Stimulated activated CD4-positive, alpha-beta T cell treated with anti-CD3 and anti-CD28 coated beads, Interleukin-4, amount 100 ng/mL, for 4 hours (primary cell): ENCODE data around the gene LCN2.
"Not testable (repeated sequence)": the region's sequence is repeated elsewhere in the genome, so short reads cannot be mapped to it uniquely, and the experiment has no call there.

Source experiments
- DNase-seq, 2 experiments: peaks; one replicate each; pipeline ENCODE4 v3.0.0-alpha.2; 2020

The LCN2 gene

DNA sequence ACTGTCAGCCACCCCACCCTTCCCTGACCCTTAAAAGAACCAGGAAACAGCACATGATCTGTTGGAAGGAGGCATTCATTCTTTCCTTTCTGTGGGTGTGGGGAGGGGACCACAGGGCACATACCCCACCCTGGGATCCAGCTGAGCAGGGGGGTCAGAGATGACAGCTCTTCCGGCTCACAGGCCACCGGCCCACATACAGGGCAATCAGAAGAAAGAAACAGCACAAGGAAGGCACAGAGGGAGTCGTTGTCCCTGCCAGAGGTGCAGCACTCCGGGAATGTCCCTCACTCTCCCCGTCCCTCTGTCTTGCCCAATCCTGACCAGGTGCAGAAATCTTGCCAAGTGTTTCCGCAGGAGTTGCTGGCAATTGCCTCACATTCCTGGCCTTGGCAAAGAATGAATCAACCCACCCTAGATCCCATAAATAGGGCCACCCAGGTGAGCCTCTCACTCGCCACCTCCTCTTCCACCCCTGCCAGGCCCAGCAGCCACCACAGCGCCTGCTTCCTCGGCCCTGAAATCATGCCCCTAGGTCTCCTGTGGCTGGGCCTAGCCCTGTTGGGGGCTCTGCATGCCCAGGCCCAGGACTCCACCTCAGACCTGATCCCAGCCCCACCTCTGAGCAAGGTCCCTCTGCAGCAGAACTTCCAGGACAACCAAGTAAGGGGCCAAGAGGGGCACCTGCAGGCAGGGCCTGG lies at the start of gene LCN2:
Gene LCN2 (plus strand): TSS at position 453 of the 701 bp plus-strand sequence. CDS start 73 bp downstream, at position 526.
- DNase-seq, result no peak

DNA sequence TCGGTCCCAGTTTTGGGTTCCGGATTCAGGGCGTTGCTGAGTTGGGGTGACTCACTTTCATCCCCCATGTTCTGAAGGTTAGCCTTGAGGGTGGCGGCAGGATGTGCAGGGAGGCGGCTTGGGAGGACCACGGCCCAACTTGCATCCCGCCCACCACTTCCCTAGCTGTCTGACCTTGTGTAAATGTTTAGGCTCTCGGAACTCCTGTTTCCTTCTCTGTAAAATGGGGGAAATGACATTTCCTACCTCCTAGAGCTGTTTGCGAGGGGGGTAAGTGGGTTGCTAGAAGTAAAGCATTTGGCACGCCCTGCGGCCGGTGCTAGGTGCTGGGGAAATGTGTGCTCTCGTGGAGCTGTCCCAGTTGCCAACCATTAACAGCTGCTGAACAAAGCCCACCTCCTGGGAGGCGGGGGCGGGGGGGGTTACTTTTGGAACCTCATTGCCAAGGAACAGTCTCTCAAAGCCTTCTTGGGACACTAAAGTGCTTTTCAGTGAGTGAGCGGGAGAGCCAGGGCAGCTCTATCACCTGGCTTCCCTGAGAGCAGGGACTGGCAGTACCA lies 49.2 kb upstream of the LCN2 start:
- no peak for DNase-seq

DNA sequence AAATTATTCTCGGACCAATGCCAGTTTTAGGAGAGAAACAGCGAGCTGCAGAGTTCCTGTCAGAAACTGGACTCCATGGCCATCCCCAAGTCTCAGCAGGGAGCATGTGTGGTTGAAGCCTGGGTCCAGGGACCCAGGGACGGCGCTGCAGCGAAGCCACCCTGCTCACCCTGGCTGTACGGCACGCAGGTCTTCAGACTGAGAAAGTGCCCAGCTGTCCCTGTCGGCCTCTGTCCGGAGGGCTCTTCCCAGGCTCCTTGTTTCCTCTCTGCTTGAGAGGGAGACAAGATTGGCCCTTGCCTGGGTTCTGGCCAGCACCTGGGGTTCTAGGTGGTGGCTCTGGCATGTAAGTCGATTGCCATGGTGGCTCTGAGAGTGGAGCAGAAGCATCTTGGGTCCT lies 48.7 kb upstream of the LCN2 start:
- DNase-seq, result no peak

GRCh38 chr9:128101231-128101661 lies 48.0 kb upstream of the LCN2 start:
- no peak for DNase-seq

- no peak for DNase-seq
These were observed 47.6 kb upstream of the LCN2 start for GRCh38 chr9:128101690-128102089.

DNA sequence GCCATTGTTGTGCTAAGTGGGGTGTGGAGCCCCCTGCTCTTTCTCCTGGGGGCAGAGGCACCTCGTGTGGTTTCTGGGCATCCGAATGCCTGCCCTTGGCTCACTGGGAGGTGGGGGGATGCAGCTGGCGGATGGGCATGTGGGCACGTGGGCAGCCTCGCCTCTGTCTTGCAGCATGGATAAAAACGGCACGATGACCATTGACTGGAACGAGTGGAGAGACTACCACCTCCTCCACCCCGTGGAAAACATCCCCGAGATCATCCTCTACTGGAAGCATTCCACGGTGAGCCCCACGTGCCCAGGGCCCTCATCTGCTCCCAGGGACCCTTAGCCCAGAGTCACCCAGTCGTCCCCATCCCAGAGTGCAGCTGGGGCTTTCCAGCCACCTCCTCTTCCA lies 47.1 kb upstream of the LCN2 start:
- no peak for DNase-seq

DNA sequence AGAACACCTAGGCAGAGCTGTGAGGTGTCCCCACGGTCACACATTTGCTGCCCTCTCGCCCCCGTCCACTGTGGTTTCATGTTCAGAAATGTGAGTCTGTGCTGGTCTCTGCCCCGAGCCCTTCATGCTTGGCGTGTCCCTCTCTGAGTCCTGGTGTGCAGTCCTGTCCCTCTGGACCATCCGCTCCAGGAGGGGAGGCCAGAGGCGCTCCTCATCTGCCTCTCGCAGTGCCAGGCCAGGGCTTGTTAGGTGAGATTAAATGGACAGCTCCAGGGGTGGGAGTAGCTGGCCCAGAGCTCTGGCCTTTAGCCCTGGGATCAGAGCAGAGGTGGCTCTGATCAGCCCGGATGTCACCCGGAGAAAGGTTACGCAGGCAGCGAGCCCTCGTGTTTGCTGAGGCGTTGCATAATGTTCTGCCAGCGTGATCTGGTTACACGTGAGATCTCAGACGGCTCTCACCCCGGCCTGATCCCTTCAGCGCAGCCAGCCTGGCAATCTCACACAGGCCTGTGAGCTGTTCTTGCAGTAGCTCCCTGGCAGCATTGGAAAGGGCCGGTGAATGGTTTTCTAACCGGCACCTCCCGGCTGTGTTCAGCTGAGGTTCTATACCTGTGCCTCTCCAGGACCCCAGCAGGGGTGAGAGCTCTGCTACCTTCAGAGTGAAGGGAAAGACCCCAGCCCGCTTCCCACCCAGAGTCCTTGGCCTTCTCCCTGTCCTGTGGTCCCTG lies 46.2 kb upstream of the LCN2 start:
- no peak for DNase-seq

DNA sequence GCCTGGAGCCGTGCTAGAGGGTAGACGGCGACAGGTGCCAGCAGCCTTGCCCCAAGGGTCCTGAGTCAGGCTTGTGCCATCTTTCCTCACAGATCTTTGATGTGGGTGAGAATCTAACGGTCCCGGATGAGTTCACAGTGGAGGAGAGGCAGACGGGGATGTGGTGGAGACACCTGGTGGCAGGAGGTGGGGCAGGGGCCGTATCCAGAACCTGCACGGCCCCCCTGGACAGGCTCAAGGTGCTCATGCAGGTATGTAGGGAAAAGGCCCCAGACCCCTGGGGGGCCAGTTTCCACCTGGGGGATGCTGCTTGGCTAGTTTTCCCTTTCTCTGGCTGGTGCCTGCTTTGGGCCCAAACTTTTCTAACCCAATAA lies 45.7 kb upstream of the LCN2 start:
- peak; percentile 32 to 34 for DNase-seq

DNA sequence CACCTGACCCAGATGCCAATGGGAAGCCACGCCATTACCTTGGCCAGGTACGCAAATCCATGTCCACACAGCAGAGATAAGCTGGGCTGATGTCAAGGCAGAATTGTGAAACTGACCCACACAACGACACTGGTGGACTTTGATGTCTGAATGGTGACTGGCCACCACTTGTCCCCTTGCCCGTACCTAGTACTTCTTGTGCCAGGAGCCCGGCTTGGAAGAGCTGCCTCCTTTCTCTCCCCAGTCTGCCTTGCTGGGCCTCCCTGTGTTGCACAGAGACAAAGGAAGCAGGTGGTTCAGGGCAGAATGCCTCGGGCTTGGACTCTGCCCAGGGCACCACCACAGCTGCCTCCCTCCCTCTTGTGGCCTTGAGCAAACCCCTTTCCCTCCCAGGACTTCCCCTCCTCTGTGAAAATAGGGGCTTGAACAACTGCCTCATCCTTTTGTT lies 45.1 kb upstream of the LCN2 start:
- DNase-seq, result no peak

DNA sequence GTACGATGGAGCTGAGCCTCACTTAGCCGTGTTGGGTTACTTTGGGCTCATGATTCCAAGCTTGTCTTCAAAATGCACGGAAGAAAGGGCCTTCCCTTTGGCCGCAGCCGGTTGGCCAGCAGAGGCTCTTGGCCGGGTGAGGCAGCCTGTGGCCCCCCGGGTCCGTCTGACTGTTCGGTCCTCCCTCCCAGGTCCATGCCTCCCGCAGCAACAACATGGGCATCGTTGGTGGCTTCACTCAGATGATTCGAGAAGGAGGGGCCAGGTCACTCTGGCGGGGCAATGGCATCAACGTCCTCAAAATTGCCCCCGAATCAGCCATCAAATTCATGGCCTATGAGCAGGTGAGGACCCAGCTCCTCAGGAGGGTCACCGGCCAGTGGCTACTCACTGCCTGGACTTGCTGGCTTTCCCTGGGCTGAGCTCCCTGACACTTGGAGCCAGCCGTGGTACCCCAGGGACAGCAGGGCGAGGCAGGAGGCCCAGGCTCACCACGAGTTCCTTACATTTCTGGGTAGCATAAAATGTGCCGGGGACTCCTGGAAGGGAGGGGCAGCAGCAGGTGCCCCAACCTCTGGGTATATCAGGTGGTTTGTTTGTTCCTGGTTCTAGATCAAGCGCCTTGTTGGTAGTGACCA lies 43.6 kb upstream of the LCN2 start:
- no peak for DNase-seq

GRCh38 chr9:128106181-128106939 lies 42.9 kb upstream of the LCN2 start:
- DNase-seq, result no peak

DNA sequence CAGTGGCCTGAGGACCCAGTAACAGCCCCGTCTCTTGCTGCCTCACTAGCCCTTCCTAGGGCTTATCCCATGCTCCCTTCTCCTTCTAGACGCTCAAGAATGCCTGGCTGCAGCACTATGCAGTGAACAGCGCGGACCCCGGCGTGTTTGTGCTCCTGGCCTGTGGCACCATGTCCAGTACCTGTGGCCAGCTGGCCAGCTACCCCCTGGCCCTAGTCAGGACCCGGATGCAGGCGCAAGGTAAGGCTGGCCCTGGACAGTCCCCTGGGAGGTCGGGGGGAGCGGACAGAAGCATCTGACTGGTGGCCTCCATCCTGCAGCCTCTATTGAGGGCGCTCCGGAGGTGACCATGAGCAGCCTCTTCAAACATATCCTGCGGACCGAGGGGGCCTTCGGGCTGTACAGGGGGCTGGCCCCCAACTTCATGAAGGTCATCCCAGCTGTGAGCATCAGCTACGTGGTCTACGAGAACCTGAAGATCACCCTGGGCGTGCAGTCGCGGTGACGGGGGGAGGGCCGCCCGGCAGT lies 42.2 kb upstream of the LCN2 start:
- DNase-seq, result no peak

GRCh38 chr9:128107468-128108268 lies 41.6 kb upstream of the LCN2 start:
- no peak for DNase-seq

- no peak for DNase-seq
These were observed 40.8 kb upstream of the LCN2 start for GRCh38 chr9:128108269-128109049.

DNA sequence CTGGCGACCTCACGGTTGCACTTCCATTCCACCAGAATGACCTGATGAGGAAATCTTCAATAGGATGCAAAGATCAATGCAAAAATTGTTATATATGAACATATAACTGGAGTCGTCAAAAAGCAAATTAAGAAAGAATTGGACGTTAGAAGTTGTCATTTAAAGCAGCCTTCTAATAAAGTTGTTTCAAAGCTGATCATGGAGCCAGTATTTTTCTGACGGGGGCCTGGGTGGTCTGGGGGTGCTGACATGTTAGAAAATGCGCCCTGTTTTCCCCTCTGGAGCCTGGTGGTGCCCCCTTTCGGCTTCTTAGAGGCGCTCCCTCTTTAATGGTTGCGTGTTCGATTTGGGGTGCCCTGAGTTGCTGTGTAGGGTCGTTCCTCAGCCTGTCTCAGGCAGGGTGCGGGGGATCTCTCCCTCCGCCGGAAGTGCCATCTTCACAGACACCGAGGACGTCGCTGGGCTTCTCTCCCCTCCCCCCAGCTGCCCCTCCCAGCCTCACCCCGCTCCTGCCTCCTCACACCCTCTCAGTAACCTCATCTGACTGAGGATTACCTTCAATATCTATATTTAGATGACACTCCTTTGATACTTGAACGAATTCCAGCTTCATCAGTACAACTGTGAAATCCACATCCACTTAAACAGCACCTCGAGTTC lies 40.1 kb upstream of the LCN2 start:
- DNase-seq, result no peak

DNA sequence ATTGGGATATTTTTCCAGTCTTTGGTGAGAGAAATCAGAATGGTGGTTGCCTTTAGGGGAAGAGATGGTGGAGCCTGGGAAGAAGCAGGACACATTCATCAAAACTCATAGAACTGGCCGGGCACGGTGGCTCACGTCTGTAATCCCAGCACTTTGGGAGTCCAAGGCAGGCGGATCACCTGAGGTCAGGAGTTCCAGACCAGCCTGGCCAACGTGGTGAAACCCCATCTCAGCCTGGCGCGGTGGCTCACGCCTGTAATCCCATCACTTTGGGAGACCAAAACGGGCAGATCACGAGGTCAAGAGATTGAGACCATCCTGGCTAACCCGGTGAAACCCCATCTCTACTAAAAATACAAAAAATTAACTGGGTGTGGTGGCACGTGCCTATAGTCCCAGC lies 37.5 kb upstream of the LCN2 start:
- DNase-seq, result not testable (repeated sequence)

DNA sequence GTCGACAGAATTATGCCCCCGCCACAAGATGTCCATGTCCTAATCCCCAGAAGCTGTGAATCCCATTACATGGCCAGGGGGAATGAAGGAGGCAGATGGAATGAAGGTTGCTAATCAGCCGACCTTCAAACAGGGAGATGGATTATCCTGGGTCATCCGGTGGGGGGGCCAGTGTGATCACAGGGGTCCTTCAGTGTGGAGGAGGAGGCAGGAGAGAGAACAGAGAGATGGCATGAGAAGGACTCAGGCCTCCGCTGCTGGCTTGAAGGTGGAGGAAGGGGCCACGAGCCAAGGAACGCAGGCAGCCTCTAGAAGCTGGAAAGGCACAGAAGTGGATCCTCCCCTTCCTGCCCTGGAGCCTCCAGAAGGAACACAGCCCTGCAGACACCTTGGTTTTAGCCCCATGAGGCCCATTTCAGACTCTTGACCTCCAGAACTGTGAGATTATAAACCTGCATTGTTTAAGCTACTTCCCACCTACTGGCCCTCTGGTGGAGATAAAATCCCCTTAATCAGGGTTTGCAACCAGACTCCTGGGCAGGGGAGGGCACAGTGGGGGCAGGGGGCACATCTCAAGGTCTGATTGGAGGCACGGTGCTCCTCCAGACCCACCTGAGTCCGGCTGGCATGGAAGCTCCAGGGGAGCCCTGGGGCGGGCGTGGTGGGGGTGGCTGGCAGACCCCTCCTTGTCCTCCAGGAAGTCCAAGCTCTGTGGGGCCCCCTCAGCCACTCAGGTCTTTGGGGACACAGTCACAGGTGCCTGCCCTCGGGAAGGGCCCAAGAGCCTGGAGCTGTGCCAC lies 35.5 kb upstream of the LCN2 start:
- DNase-seq, result no peak

DNA sequence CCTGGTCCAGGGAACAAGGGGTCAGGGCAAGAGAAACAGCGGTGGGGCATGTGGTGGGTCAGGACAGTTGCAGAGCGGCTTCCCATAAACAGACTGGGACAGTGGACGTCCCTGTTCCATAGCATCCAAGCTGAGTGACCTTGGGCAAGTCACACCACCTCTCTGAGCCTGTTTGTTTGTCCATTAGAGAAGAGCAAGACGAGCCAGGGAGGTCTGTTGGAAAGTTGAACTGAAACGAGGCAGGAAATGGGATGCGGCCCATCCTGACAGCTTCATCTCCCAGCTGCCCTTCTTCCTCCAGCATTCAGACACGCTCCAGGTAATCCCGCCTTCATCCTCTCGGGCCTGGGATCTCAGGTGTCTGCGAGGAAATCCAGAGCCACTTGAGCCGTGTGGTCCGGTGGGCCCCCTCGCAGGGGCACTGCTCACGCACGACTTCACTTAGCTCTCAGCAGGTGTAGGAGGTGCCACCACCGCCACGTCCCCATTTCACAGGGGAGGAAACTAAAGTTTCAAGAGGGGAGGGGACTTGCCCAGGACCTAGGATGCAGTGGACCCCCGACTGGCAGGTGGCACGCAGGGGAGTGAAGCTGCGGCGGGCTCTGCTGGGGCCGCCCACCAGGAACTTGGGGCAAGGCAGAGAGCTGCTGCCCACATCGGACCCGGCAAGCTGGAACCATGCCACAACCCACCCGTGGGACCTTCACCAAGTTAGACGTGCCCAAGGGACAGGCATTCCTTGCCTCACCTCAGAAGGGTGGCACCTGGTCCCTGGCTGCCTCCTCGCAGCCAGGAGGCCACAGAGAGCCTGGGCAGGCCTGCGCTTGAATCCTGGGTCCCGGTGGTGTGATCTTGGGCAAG lies 34.7 kb upstream of the LCN2 start:
- DNase-seq, result no peak
